ENCODE data around the gene TMEM184B.

TMEM184B gene

DNA sequence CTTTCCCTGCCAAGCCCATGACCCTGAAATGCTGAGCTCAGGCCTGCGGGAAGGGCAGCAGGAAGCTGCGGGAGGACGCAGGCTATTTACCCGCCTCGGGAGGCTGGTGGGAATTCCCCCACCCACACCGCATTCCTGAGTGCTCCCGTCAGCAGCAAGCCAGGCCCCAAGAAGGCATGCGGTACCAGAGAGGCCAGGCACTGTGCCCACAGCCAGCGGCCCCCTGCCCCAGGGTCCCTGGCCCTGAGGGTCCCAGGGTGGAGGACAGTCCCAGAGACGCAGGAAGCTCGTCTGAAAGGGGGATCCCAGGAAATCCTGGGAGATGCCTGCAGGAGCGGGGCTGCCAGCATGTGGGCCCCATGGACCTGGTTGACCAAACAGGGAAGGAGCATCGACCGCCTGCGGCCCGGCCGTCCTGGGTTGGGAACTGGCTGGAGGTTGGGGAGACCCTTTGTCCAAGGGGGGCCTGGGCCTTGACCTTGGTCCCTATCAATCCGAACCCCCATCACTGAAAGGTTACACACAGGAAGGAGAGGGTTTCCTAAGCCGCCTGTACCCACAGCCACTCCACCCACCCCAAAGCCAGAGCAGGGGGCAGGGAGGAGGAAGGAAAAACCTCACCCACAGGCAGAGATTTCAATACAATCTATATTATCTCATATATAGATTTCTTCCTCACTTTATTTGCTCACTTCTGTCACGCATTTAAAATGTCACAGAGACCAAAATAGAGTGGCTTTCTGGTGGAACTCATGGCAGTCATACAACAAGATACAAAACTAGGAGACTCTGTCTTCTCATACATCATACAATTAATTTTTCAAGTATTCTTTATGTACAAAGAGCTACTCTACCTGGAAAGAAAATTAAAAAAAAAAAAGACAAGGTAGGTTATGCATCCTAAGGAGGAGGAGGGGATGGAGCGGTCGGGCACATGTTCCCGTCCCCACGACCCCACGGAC is 53.9 kb downstream of the TMEM184B start:
- Histone ChIP-seq H3K27ac (peak overlapping the region in 20 of 21 experiments; percentile 51 to 91 (median 78)), H3K4me3 (no peak overlapping the region)

DNA sequence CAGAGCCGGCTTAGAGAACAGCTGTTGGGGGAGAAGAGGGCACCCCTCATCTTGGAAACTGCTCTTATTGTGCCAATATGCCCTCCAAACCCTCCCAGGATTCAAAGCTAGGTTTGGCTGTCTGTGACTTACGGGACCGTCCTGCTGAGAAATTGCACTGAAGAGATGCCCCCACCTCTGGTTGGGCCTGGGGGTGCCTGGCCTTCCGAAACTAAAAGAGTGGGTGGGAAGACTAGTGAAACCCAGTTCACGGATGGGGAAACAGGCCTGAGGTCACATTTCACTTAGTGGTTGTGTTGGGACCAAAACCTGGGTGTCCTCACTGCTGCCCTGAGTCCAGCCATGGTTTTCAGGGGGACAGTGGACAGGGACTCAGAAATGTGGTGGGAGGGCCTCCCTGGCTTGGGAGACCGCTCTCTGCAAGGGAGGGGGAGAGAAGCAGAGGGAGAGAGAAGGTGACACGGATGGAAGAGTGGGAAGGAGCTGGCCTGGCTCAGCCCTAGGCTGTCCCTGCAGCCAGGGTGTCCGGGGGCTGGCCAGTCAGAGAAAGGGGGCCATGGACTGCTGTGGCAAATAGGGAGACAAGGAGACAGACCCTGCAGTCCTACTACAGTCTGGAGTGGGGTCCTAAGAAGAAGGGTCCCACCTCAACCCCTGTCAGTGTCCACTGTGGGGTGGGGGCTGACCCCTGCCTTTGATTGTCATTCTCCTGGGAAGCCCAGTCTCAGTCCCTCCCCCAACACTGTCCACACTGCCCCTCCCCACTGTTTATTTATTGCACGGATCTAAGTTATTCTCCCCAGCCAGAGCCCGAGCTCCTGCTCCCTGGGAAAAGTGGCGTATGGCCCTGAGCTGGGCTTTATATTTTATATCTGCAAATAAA is 57.4 kb downstream of the TMEM184B start:
- no peak overlapping the region for H3K4me3 ChIP-seq
- H3K27ac ChIP-seq: peak overlapping the region in 1 of 21 experiments; percentile 59

DNA sequence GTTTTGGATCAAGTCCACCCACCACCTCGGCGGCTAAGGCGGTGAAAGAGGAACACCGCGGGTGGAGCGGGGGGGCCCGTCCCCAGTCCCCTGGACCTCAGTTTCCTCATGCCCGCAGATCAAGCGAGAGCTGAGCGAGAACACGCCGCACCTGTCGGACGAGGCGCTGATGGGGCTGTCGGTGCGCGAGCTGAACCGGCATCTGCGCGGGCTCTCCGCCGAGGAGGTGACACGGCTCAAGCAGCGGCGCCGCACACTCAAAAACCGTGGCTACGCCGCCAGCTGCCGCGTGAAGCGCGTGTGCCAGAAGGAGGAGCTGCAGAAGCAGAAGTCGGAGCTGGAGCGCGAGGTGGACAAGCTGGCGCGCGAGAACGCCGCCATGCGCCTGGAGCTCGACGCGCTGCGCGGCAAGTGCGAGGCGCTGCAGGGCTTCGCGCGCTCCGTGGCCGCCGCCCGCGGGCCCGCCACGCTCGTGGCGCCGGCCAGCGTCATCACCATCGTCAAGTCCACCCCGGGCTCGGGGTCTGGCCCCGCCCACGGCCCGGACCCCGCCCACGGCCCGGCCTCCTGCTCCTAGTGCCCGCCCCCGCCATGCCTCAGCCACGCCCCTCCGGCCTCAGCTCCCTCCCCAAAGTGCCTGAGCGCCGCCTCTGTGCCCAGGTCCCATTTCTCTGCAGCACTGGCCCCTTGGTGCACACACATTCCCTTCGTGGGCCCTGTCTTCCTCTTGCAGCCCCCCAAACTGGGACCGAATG is 58.3 kb downstream of the TMEM184B start:
- Histone ChIP-seq H3K4me3 (peak overlapping the region in 5 of 7 experiments; percentile 0 to 31 (median 15)), H3K27ac (peak overlapping the region in 12 of 21 experiments; percentile 0 to 70 (median 42))

DNA sequence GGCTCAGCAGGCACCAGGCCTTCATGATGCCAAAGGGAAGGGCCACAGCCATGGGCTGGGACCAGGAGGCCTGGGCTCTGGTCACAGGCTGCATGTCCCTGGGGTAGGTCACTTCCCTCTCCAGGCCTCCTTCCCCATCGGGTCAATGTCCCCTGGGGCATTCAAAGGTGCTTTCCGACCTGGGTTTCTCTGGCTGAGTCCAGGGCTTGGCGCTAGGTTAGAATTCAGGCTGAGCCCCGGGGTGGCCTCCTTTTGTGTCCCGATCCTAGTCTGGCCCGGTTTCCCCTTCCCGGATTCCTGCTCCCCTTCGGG is 58.9 kb downstream of the TMEM184B start:
- peak overlapping the region in 11 of 21 experiments; percentile 0 to 70 (median 46) for H3K27ac ChIP-seq
- H3K4me3 ChIP-seq: peak overlapping the region in 2 of 7 experiments; percentile 25 to 31

DNA sequence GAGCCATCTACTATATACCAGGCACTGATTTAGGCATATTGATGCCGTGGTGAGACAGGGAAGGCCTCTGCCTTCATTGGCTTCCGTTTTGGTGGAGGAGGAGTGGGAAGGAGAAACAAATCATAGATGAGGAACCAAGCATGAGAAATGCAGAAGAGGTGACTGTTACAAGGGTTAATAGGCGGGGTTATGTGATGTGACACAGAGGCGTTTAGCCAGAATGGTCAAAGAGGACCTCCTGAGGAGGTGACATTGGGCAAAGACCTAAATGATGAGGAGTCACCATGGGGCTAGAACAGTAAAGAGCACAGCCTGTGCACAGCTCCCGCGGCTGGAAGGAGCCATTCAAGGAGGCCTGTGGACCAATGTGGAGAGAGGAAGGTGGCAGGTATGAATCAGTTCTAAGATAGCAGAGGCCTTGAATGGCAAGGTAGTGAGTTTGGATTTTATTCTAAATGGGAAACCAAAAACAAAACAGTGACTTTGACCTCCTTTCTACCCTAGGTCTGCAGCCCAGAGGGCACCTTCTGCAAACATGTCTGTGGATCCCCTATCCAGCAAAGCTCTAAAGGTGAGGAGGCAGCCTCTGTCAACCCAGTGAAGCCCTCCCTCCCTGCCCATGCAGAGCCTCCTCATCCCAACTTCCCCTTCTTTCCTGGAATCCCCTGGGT is 59.4 kb downstream of the TMEM184B start:
- no peak overlapping the region for H3K4me3 ChIP-seq
- H3K27ac ChIP-seq: peak overlapping the region in 8 of 21 experiments; percentile 0 to 70 (median 30)

DNA sequence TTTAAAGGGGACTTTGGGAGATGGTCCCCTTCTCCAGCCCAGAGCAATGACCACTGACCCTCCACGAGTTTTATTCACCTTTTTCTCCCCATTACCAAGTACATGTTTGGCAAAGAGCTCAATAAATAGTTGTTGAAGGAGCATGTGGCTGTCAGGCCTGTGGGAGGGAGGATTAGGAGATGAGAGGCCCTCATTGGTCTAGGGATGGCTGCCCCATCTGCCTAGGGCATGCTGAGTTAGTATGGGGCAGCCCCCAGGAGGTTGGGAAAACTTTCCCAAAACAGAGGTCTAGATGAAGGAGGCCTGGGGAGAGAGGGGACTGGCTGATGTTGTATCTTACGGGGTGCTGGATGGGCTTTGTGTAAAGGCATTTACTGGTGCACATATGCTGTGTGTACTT is 60.4 kb downstream of the TMEM184B start:
- Histone ChIP-seq H3K27ac (no peak overlapping the region), H3K4me3 (no peak overlapping the region)

DNA sequence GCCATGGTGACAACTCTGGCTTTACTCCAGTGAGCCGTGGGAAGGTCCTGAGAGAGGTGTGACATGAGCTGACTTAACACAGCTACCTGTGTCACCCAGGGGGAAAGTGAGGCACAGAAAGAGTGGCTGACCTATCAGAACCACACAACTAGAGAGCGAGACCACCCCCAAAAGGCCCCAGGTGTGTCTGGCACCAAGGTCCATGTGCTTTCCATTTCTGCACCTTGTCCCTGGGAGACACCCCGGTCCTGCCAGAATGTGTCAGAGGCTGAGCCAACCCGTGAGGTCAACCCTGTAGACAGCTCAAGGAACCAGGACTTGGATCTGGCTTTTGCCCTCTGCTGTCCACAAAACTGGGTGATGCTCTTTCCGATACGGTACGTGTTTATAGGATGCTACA is 61.3 kb downstream of the TMEM184B start:
- Histone ChIP-seq H3K27ac (no peak overlapping the region), H3K4me3 (no peak overlapping the region)

DNA sequence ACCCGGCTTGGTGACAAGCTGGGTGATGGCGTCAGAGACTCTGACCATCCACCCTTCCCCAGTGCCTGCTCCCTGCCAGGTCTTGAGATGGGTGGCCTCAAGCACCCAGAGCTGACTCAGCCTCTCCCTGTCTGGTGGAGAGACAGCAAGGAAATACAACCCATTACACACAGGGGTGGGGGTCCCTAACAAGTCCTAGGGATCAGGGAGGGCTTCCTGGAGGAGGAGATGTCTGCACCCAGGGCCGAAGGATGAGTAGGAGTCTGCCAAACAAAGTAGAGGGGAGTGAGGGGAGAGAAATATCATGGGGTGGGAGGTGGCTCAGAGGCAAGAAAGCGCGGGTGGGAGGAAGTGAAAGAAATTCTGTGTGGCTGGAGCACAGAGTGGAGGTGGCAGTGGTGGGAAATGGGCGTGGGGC is 64.2 kb downstream of the TMEM184B start:
- Histone ChIP-seq H3K27ac (no peak overlapping the region), H3K4me3 (no peak overlapping the region)

DNA sequence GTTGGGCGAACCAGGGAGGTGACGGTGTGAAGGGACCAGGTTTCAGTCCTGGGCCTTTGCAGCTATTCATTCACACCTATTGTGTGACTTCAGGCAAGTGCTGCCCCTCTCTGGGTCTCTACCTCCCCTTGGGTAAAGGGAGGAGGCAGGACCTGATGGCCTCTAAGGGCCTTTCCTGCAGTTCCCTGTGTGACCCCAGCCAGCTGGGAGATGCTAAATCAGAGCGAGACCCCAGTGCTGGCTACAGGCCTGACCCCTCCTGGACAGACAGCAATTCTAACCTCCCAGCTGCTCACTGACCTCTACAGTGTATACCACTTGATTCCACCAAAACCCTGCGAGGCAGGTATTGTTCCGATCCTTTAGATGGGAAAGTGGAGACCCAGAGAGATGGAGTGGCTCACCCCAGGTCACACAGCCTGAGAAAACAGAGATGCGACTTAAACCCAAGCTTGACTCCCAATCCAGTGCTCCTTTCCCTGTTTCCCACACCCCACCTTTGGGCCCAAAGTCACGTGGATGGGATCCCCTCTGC is 64.8 kb downstream of the TMEM184B start:
- Histone ChIP-seq H3K27ac (no peak overlapping the region), H3K4me3 (no peak overlapping the region)

DNA sequence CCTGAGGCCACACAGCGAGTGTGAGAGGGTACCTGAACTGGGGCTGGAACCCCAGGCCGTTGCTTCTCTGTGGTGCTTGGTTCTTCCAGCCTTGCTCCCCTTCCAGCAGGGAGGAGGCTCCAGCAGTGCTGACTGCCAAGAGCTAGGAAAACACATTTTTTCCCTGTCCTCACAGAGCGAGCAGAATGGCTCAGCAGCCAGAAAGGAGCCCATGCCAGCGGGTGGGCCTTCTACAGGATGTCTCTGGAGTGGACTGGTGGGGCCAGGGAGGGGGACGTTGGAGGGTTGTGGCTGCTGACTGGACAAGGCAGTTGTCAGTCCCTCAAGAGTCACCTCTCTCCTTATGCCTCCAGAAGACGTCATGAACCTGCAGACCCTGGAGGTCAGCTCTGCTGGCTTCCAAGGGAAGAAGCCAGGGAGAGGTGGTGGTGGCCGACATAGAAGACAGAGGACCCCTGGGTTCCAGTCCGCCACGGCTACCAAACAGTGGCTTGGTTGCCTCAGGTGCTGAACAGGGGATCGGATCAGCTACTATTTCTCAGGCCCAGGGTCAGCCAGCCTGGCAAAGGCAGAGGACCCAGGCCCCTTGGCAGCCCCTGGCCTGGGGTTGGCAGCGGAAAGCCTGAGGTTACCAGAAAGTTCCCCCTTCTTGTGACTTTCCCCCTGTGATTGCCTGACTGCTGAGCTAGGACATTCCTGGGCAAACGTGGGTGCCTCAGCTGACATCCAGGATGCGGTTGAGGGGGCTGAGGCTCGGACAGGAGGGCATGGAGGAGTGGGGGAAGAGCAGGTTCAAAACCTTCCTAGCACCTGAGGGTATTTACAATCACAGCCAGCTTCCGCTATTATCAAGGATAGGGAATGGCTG is 67.3 kb downstream of the TMEM184B start:
- H3K27ac ChIP-seq: peak overlapping the region in 13 of 21 experiments; percentile 13 to 100 (median 62)
- H3K4me3 ChIP-seq: no peak overlapping the region

DNA sequence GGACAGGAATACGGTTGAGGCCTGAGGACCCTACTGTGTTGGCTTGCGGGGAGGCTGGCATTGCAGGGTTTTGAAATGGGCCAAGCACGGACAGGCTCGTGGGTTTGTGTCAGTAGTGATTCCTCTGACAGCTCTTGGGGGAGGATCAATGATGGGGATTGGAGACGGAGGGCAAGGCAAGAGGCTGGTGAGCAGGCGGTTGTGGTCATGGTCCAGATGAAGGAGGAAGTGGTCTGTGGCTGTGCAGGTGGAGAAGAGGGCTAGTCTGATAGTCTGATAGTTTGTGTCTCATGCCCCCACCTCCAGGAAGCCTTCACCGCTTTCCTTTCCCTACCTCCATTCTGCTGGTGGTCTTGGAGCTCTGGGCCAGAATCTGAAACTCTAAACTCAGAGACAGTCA is 68.0 kb downstream of the TMEM184B start:
- peak overlapping the region in 13 of 21 experiments; percentile 5 to 100 (median 96) for H3K27ac ChIP-seq
- H3K4me3 ChIP-seq: no peak overlapping the region

DNA sequence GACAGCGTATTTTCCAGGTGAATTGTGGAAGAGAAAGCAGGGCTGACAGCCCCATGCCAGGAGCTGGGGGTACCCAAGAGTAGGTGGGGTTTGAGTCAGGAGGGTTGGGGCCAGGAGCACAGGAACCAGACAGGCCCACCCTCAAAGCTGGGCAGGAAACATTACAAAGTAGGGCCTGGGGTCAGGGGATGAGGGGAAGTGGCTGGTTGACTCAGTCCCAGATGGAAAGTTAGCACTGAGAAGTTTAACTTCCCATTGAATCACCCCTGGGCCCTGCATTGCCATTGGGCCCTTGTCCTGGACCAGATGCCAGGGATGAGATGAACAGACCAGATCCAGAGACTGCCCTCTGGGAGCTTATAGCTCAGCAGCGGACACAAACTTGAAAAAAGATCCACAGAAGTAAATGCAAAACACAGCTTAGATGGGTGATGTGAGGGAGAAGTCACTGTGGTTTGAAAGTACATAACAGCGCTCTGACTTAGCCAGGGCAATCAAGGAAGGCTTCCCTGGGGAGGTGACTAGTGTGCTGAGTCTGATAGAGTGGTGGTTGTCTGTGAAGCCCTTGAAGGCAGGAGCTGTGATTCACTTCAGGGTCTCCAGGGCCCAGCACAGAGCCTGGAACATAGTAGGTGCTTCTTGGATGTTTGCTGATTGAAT is 68.8 kb downstream of the TMEM184B start:
- H3K4me3 ChIP-seq: peak overlapping the region in 6 of 7 experiments; percentile 56 to 93 (median 75)
- H3K27ac ChIP-seq: peak overlapping the region in 16 of 21 experiments; percentile 28 to 100 (median 96)

DNA sequence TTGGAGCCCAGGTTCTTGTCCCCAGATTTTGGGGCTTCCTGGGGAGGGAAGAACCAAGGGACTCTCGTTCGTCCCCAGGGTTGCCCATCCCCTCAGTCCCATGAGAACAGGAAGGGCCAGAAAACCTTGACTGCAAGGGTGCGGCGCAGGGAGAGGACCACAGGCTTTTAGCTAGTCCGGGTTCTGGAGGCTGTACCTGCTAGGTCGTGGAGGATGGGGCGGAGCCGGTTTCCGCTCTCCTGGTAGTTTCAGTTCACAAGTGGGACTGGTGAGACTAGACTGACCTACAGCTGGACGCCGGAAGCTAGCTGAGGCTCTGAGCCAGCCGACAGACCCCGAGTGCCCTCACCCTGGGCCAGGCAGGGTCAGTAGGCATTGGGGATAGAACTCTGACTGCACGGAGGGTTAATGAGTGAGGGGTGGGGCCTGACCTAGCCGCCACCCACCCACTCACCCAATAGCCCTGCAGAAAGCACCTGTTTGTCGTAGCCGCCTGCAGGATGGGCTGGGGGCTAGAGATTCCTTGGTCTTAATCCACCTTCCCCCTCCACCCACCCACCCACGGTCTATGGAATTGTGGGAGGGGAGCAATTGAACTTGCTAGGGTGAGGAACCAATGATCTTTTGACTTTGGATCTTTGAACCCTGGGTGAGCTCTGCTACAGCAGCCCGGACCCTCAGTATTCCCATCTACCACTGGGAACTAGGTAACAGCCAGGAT is 69.6 kb downstream of the TMEM184B start:
- Histone ChIP-seq H3K27ac (peak overlapping the region; percentile 69 to 100 (median 96)), H3K4me3 (peak overlapping the region; percentile 56 to 93 (median 80))

DNA sequence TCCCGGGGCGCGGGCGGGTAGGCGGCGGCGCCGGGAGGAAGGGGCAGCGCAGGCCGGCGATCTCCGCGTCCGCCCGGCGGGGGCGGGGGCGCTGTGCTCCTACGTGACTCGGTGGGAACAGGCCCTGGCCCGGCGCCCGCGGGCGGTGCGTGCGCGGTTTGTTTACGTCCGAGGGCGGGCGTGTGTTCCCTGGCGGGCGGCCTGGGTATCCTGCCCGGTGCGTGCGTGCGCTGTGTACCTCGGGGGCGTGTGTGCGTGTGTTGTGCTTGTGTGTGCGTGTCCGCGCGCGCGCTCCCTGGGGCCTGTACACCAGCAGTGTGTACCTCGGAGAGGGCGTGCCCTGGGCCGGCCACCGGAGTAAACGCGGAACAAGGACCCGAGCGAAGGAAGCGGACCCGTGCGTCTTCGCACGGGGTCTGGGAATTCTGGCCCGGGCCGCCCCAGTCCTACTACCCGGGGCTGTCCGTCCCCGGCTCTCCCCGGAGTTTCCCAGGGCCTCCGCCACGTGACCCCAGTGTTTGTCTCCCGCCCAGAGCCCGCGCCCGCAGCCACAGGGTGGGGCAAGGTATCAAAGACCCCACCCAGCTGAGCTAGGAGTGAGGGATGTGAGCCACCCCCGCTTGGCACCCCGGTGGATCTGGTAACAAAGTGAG is 70.2 kb downstream of the TMEM184B start:
- H3K27ac ChIP-seq: peak overlapping the region; percentile 69 to 100 (median 96)

DNA sequence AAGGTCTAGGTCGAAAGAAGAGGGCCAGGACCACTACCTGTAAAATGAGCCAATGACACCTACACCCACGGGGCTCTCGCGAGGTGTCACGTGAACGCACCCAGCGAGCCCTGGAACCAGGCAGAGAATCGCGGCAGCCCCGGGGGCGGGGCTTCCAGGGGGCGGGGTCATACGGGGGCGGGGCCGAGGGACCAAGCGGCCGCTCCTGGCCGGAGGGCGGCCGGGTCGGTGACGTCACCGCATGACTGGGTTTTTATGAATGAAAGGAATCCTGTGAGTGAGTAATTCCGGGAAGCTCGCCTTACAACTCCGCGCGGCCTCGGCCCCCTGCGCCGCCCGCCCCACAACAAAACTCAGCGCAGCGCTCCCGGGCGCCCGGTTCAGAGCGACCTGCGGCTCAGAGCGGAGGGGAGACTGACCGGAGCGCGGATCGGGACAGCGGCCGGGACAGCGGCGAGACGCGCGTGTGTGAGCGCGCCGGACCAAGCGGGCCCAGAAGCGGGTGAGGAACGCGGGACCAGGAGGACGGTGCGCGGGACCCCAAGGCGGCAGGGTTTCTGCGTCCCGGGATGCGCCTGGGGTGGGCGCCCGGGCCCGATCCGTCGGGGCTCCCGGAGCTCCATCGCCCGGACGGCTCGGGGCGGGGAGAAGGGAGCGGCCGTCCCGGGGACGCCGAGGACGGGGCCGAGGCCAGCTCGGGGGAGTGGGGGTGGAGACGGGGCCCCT is 70.9 kb downstream of the TMEM184B start, which contains the start of gene MAFF:
TSS of gene MAFF (plus strand) at position 284 of the 726 bp plus-strand sequence. CDS start 11,860 bp downstream, outside the sequence.
- Histone ChIP-seq H3K27ac (peak within 1 kb of the TSS; percentile 69 to 100 (median 96)), H3K4me3 (peak within 1 kb of the TSS; percentile 56 to 93 (median 80))

More for the DNA sequence above, 70.2 kb downstream of the TMEM184B start:
- peak overlapping the region; percentile 56 to 93 (median 80) for H3K4me3 ChIP-seq

All from skin epidermis (tissue), 12 donors.